Subcutaneous adipose tissue (tissue), 4 donors: ENCODE data around the gene ZDHHC4. TPM values are rescaled to one million over a fixed set of nuclear protein-coding genes. Genes with fewer than 3 reads are reported as not detected.

Experiments used
- total RNA-seq, 4 donors: library from RNA; depleted of rRNA; stranded (reverse); fragments of >200 nt; gene quantifications; one replicate each; pipeline ENCODE4 v1.1.0, GENCODE V29; 2016
- TF ChIP-seq, protein P1 (sequence below): fragments of 450-650 bp; IDR thresholded peaks from one replicate; pipeline ENCODE4 v1.5.1; 2016; ENCODE audit warnings: low read depth, mild to moderate bottlenecking, control low read depth, antibody characterized with exemption, moderate library complexity

ZDHHC4 gene
- total RNA-seq, 4 donors from 2014 or later, result 39.8 to 62.2 (median 44.2) TPM

DNA sequence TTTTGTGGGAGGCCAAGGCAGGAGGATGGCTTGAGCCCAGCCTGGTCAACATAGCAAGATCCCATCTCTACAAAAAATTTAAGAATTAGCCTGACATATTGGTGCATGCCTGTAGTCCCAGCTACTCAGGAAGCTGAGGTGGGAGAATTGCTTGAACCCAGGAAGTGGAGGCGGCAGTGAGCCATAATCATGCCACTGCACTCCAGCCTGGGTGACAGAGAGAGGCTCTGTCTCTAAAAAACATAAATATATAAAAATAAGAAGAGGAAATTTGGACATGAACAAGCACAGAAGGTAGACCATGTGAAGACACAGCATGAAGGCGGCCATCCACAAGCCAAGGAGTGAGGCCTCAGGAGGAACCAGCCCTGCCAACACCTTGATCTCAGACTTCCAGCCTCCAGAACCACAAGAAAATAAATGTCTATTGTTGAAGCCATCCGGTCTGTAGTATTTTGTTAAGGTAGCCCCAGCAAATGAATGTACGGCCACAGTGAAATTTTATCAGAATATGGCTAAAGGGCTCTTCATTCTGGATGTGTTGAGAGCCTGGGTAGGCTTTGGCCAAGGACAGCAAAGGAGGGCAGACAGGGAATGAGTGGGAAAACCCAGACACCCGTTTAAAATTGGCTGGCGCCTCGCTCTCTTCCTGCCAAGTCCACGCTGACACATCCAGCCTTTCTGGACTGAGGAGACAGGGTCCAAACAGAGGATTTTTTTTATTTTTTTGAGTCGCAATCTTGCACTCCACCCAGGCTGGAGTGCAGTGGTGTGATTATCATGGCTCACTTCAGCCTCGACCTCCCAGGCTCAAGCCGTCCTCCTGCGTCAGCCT lies 13.1 kb upstream of the ZDHHC4 start:
- TF ChIP-seq, protein P1, sequence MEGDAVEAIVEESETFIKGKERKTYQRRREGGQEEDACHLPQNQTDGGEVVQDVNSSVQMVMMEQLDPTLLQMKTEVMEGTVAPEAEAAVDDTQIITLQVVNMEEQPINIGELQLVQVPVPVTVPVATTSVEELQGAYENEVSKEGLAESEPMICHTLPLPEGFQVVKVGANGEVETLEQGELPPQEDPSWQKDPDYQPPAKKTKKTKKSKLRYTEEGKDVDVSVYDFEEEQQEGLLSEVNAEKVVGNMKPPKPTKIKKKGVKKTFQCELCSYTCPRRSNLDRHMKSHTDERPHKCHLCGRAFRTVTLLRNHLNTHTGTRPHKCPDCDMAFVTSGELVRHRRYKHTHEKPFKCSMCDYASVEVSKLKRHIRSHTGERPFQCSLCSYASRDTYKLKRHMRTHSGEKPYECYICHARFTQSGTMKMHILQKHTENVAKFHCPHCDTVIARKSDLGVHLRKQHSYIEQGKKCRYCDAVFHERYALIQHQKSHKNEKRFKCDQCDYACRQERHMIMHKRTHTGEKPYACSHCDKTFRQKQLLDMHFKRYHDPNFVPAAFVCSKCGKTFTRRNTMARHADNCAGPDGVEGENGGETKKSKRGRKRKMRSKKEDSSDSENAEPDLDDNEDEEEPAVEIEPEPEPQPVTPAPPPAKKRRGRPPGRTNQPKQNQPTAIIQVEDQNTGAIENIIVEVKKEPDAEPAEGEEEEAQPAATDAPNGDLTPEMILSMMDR, result no peak

- TF ChIP-seq, protein P1, result no peak
Observed at GRCh38 chr7:6565655-6566054, 11.6 kb upstream of the ZDHHC4 start.

DNA sequence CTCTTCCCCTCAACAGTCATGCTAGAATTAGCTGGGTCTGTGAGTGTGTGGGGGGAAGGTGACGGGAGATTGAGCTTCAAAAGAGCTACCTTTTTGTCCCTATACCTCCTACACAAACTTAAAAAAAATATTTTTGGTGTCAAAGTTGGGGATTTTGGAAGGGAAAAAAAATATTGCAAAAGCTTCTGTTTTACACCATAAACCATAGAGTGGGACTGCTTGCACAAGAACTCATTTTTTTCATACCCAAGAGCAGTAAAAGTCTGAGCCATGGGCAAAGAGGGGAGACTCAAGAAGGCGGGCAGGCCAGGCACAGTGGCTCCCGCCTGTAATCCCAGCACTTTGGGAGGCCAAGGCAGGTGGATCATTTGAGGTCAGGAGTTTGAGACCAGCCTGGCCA lies 9.4 kb upstream of the ZDHHC4 start:
- TF ChIP-seq, protein P1, result no peak

GRCh38 chr7:6571160-6571779 lies 6.0 kb upstream of the ZDHHC4 start:
- TF ChIP-seq, protein P1, result no peak

GRCh38 chr7:6575281-6576023 lies 1.8 kb upstream of the ZDHHC4 start:
- TF ChIP-seq, protein P1, result no peak

DNA sequence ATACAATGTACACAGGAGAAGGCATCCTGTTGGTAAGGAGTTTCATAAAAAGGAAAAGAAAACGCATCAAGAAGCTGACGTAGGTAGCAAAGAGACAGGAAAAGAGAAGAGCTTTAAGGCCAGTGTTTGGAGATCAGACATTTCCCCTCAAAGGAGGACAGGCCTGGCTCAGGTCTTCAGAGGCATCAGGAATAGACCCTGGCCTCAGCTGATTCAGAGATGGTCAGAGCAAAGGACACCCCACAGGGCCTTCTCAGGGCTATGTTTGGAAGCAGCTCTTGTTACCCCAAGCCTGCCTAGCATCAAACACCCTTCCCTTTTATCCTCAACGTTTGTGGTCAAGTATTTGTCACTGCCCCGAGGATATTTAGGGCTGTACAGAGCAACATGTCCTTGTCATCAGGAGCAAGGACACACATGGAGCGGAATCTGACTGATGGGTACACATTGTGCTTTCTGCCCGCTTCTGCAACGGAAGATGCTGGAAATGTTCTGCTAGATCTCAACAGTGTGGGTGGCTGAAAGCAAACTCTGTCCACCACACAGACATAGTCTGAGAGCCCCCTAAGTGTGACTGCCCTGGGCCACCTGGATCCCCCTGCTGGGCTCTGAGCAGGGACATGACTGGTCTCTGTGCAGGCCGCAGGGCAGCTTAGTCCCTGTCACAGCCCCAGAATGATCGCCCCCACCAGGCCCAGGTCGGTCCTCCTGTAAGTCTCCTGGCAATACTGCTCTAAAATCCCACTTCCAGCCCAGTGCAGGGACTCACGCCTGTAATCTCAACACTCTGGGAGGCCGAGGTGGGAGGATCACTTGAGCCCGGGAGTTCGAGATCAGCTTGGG lies 1.0 kb upstream of the ZDHHC4 start:
- TF ChIP-seq, protein P1, result no peak
